ENCODE measurements around the gene MYCBP2.
"Not testable (repeated sequence)": the region's sequence is repeated elsewhere in the genome, so short reads cannot be mapped to it uniquely, and the experiment has no call there.

MYCBP2 gene

DNA sequence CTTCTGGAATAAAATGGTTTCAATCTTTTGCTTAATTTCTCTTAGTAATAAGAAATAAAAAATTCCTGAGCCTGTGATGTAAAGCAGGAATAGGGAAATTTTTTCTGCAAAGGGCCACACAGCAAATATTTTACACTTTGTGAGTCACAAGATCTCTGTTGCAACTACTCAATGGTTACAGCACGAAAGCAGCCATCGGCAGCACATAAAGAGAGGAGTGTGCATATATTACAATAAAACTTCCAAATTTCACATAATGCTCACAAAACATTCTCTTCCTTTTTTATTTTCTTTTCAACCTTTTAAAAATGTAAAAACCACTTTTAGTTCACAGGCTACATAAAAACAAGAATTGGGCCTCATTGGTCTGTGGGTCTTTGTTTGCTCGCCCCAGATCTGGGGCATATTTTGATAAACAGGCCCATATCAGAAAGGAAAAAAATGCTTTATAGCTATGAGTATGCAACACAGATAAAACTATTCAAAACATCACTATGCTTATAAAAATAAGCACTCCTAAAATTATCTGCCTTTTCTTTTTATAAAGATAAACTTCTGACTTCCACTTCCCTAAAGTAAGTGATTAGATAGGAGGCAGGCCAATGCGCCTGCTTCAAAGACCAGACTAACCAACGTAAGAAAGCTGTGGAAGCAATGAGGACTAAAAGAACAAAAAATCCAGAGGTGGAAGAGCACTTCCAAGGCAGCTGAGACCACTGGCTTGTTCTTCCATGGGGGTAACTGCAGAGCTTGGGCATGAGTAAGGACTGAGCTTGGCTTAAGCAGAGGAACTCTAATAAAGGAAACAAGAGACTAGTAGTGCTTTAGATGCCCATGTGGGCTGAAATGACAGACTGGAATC is 26.5 kb downstream of the MYCBP2 start:
- DNase-seq (ENCODE audit: low read depth in 1 of 2, low spot score in 1 of 2) = no peak

DNA sequence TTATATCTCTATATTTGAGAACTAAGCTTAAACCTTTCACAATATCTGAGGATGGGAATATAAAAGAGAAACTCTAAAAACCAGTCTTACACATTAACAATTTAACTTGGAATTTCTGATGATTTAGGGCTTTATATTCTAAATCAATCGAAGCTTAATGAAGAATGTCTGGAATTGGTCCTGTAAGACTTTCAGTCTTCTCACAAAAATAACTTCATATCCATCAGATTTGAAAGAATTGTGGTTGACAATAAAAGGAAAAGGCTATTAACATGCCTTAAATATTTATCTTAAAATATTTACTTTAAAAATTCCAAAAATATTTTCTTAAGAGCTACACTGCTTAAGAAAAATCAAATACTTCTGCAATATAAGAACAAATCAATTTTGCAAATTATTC is 27.3 kb downstream of the MYCBP2 start:
- DNase-seq (ENCODE audit: low read depth in 1 of 2, low spot score in 1 of 2) = no peak

DNA sequence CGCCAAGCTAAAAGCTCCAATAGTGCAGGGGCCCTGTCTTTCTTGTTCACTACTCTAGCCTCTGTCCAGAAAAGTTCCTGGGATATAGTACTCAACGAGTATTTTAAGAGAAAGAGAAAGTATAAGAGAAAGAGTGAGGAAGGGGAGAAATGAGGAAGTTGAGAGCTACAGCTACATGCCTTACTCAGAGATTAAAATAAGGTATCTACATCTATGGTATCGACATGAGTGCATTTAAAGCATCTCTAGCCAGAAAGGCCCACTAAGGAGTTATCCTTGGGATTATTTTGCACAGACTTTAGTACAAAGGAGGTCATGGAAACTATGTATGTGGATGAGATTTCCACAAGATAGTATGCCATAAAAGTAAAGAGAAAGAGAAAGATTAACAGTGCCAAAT is 28.5 kb downstream of the MYCBP2 start:
- no peak for DNase-seq (ENCODE audit: low read depth in 1 of 2, low spot score in 1 of 2)

DNA sequence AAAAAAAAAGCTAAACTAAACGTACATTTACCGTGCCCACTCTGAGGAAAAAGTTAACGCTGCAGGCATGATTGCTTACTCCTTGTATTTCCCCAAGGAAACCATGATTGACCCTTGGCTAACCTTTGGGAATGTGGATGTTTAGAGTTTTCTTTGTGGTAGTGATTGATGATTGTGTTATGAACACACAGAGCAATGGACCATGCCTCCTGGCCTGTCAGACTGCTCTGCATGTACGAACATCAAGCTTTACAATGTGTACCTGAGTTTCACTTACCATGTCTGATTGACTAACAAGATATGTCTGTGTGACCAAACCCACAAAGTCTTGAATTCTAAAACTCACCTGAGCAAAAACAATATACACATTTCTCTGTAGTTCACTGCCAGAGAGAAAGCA is 35.1 kb downstream of the MYCBP2 start:
- DNase-seq (ENCODE audit: low read depth in 1 of 2, low spot score in 1 of 2) = no peak

DNA sequence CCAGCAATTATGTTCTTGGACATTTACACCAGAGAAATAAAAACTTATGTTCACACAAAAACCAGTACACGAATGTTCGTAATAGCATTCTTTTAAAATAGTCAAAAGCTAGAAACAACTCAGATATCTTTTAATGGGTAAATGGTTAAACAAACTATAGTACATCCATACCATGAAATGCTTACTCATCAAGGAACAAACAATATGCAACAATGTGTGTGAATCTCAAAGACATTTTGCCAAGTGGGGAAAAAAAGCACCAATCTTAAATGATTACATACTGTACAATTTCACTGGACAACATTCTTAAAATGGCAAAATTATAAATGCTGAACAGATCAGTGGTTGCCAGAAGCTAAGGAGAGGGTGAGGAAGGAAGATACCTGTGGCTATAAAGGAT is 36.6 kb downstream of the MYCBP2 start:
- no peak for DNase-seq (ENCODE audit: low read depth in 1 of 2, low spot score in 1 of 2)

DNA sequence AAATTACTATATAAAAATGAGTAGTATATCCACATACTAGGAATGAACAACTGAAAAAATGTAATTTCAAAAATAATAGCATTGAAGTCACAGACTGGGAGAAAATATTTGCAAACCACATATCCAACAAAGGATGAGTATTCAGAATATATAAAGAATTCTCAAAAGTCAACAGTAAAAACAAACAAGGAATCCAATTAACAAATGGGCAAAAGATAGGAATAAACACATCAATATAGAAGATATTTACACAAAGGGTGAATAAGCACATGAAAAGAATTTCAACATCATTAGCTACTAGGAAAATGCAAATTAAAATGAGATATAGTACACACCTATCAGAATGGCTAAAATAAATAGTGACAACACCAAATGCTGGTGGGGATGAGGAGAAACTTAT is 37.0 kb downstream of the MYCBP2 start:
- no peak for DNase-seq (ENCODE audit: low read depth in 1 of 2, low spot score in 1 of 2)

DNA sequence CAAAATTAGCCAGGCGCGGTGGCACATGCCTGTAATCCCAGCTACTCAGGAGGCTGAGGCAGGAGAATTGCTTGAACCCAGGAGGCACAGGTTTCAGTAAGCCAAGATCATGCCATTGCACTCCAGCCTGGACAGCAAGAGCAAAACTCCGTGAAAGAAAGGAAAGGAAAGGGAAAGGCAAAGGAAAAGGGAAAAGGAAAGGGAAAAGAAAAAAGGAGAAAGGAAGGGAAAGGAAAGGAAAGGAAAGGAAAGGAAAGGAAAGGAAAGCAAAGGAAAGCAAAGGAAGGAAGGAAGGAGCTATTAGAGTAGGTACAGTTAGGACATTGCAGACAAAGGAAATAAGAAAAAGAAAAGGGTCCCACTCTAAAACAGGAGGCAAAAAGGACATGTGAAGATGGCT is 41.3 kb downstream of the MYCBP2 start:
- not testable (repeated sequence) for DNase-seq (ENCODE audit: low read depth in 1 of 2, low spot score in 1 of 2)

DNA sequence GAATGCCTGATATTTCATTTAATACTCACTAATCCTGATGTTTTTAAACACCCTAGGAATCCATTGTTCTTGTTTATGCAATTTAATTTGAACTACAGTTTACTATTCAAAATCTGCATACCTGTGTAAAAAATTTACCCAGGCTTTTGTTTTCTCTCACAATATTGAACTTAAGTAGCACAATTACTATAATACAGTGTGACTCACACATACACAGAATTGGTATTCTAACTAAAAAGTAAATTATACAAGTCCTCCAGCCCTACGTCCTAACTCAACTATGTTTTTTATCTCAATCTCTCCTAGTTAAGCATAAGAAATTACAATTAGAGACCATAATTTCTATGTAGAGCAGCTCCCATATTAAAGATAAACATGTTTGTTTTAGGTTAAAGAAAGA is 41.8 kb downstream of the MYCBP2 start:
- no peak for DNase-seq (ENCODE audit: low read depth in 1 of 2, low spot score in 1 of 2)

DNA sequence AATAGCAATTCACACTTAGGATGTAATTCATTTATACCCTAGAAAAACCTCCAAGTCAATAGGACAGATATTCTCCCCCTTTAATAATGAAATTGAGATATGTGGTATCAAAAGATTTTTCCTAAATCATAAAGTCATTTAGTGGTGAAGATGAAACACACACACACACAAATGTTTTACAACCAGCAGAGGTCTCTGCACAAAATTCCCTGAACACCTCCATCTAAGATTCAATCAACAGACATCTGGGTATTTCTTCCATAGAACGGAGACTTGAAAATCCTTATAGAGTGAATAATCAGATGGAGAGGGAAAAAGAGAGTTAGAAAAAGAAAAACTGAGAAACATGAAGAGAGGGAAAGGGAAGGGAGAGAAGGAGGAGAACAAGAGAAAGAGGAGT is 52.8 kb downstream of the MYCBP2 start:
- no peak for DNase-seq (ENCODE audit: low read depth in 1 of 2, low spot score in 1 of 2)

DNA sequence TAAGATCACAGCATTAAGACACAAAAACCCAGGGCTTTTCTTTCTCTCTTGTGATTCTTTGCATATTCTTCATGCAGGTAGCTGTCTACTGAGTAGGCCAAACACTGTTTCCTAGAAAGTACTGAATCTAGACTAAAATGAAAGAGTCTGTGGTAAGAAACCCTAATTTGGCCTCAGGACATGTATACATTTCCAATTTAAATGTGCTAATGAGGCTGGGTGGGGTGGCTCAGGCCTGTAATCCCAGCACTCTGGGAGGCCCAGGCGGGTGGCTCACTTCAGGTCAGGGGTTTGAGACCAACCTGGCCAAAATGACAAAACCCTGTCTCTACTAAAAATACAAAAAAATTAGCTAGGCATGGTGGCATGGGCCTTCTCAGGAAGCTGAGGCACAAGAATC is 57.8 kb downstream of the MYCBP2 start:
- no peak for DNase-seq (ENCODE audit: low read depth in 1 of 2, low spot score in 1 of 2)

DNA sequence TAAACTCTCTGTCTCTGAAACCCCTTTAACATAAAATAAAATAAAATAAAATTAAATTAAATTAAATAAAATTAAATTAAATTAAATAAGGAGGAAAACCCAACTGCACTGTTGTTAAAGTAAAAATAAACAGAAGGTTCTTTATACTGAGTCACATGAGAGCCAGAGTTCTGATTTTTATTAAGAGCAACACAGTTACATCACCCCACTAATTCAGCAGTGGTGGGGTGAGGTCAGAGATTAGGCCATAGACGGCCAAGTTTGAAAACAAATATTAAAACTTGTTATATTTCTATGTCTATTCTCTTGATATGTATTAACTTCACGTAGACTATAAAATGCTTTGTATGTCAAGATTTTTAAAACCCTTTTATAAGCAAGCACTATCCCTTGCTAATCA is 59.5 kb downstream of the MYCBP2 start:
- no peak for DNase-seq (ENCODE audit: low read depth in 1 of 2, low spot score in 1 of 2)

DNA sequence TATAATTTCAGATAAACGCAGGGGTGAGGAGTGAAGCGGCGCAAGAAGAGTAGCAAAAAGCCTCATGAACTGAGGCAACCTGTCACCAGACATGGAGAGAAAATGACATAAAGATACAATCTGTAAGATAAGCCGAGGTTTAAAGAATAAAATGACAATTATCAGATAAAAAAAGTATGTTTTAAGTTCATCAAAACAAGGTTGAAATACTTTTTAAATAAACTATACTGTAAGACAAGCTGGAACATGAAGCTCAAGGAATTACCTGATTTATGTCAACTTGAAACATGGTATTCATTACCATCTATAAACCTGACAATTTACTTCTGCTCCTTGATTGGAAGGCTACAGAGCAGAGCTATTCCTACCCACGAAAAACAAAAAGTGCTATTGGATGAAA is 61.6 kb downstream of the MYCBP2 start:
- DNase-seq (ENCODE audit: low read depth in 1 of 2, low spot score in 1 of 2) = no peak

DNA sequence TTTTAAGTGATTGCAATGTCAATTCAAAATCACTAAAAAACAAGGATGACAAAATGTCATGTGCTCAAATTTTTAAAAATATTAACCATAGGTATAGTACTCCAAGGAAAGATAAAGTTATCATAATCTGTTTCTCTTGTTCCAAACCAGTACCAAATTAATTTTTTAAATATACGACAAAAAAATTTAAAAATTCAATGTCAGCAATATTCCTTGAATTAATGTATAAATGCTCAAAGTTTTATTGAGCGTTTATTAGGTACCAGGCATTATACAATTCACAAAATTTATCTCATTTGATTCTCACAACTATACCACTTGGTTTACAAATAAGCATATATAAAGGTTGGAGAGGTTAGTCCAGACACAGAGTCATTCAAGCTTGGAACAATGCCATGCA is 64.7 kb downstream of the MYCBP2 start:
- no peak for DNase-seq (ENCODE audit: low read depth in 1 of 2, low spot score in 1 of 2)

DNA sequence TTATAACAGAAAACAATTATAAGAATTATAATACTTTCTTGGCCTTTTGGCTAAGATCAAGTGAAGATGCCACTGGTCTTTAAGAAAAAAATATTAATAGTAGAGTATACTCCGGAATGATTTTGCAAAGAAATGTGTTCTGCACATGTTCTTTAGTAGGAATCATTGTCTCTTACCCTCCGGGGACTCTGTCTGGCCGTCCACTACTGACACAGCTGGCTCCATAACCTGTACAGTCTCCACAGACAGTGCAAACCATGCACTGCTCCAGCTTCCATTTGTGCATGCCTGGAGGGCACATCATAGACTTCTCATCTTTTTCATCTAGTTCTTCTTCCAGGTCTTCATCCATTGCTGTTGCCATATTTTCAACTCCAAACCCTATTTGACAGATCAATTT is 75.9 kb downstream of the MYCBP2 start:
- DNase-seq (ENCODE audit: low read depth in 1 of 2, low spot score in 1 of 2) = no peak

DNA sequence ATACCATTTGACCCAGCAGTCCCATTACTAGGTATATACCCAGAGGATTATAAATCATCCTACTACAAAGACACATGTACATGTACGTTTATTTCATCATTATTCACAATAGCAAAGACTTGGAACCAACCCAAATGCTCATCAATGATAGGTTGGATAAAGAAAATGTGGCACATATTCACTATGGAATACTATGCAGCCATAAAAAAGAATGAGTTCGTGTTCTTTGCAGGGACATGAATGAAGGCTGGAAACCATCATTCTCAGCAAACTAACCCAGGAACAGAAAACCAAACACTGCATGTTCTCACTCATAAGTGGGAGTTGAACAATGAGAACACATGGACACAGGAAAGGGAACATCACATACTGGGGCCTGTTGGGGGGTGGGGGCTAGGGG is 81.7 kb downstream of the MYCBP2 start:
- not testable (repeated sequence) for DNase-seq (ENCODE audit: low read depth in 1 of 2, low spot score in 1 of 2)

DNA sequence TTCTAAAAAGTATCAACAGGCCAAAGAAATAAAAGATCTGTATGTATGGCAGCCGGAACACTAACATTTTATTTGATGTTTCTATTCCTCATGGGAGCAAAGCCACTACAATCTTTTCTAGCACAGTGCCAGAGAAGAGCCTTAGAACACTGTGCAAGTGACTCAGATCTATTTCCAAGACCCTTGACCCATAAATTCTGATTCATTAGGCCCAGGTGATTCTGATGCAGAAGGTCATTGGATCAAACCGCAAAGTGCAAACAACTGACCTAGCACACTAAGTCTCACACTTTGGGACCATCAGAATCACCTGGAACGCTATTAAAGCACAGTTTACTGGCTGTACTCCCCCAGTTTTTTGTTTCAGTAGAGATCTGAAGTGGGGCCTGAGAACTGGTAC is 87.6 kb downstream of the MYCBP2 start:
- no peak for DNase-seq (ENCODE audit: low read depth in 1 of 2, low spot score in 1 of 2)

DNA sequence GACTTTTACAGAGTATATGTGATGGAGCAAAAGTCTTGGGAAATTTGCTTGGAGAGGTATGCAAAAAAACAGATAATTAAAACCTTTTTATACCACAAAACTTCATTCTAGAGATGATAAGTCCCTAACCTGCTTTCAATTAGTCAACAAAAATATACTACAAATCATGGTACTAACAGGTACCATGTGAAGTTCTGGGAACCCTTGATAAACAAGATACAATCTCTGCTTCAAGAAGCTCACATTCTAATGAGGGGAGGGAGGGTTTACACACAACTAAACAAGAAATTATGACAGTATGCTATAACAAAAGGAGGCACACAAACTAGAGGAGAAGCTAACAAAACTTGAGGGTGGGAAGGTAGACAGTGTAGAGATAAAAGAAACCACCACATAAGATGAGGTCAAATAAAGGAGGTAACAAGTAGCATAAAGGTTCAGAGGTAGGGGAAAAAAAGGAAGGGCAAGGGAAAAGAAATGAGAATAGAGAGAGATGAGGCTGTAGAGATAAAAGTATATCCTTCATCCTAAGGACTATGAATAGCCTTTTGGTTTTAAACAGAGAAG is 91.4 kb downstream of the MYCBP2 start:
- DNase-seq (ENCODE audit: low read depth in 1 of 2, low spot score in 1 of 2) = no peak

DNA sequence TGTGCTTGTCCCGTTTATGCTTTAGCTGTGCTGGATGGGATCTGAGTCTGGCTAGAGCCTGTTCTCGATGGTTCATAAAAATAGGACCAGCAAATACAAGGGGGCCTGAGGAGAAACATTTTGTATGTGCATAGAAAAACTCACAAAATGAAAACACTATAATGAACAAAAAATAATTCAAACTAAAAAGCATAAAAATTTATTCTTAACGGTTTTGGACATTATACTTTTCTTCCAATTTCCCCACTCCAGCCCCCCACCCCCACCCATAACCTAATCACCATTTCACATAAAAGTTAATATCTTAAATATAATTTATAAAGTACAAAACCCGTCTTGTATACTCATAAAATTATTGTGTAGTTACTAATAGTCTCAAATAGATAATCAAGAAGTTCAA is 93.7 kb downstream of the MYCBP2 start:
- no peak for DNase-seq (ENCODE audit: low read depth in 1 of 2, low spot score in 1 of 2)

DNA sequence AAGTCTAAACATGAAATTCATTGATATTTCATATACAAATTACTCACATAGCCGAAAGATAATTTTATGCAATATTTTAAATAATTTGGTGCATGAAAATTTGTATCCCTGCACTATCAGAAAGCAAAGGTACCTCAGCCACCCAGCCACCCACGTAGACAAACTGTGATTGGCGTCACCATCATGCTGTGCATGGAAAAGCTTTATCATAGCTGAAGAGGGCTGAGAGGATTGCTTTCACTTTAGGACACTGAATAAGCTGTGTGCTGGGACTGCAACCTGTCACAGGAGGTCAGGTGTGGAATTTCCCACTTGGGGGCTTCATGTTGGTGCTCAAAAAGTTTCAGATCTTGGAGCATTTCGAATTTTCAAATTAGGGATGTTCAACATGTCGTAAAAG is 96.3 kb downstream of the MYCBP2 start:
- no peak for DNase-seq (ENCODE audit: low read depth in 1 of 2, low spot score in 1 of 2)

DNA sequence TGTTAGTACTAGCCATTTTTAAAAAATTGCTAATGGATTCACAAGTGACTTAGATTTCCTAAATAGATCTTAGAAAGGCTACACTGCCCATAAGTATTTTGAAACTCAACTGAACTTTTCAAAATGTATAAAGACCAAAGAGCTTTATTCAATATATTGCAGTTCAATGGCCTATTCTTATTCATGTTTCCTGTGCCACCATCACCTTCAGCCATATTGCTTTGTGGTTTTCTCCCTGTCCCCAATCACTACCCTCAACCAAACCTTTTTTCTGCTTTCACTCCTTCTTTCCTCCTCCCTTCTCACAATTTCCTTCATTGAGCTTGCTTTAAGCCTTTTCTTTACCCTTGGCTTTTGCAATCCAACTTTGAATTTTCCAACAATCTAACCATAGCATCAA is 100.9 kb downstream of the MYCBP2 start:
- no peak for DNase-seq (ENCODE audit: low read depth in 1 of 2, low spot score in 1 of 2)

DNA sequence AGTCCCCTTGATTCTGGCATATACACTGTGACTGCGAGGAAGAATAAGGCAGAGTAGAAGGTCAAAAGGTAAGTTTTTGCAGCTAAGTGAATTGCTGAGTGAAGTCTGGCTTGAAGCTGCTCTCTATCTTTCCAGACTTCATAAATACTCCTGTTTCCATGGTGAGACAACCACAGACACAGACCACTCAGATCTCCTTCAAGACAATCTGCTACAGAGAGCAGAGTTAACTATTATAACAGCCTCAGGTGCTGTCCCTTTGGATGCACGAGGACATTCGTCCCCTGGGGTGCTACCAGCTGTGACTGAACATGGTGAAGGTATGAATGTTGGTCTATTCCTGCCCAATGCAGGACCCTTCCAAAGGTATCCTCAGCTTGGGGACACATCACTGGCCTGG is 104.0 kb downstream of the MYCBP2 start:
- DNase-seq (ENCODE audit: low read depth in 1 of 2, low spot score in 1 of 2) = no peak

DNA sequence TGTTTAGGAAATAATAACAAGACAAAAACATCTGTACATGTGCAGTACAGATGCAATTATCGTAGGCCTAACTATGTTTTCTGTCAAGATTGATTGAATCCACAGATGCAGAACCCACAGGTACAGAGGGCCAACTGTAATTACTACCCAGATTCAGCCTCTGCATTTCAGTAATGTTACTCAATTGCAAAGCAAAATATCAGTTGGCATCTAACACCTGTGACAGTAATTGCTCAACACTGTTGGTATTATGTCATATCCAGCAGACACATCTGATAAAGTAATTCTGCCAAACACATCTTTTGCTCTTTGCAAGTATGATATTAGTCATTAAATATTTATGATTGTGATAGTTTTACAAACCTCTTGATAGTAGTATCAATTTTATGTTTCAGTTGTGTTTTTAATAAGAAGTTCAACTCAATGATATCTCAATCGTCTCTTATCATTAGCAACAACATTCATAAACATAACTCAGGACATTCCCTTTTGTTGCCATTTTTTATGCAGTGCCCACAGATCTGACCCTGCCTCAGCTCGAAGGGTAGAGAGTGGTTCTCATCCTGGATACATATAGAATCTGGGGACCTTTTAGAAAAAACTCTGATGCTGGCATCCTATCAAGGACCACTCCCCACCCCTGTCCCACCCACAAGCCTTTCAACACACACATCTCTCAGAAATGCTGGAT is 104.7 kb downstream of the MYCBP2 start:
- no peak for DNase-seq (ENCODE audit: low read depth in 1 of 2, low spot score in 1 of 2)

All from activated T-helper 1 cell treated with anti-CD3 and anti-CD28 coated beads, Interleukin-2, amount 50 U/mL, for 16 hours (primary cell).